A549 (cell line): ENCODE measurements around the gene NTM. TPM values are rescaled to one million over a fixed set of nuclear protein-coding genes. Genes with fewer than 3 reads are reported as not detected.

Experiments
- ATAC-seq, 2 experiments: fragments of 200-7000 bp in 1 of 2; fragments of >200 bp in 1 of 2; cut with Nextera tagmentation in 1 of 2; cut with Tn5 transposase in 1 of 2; 3 replicates each; pipeline versions ENCODE4 v1.8.0 to v1.9.1; 2018 to 2020; ENCODE audit warnings: mild to moderate bottlenecking in 1 of 2, moderate library complexity in 1 of 2
- CTCF ChIA-PET: fragments of 300-600 bp; sonication (Branson Sonifier 250); formaldehyde crosslinking; extraction: SDS; loops from one replicate; lab custom pipeline; 2021; ENCODE audit warnings: antibody characterized with exemption, inconsistent platforms; lab: Yijun Ruan, JAX
- POLR2A ChIA-PET: fragments of 350-600 bp; formaldehyde crosslinking; extraction: SDS; loops from one replicate; lab custom pipeline; 2021; ENCODE audit warnings: antibody characterized with exemption, inconsistent platforms; lab: Yijun Ruan, JAX
- DNase-seq, 2 experiments: peaks; one replicate each; pipeline versions ENCODE4 v3.0.0 to v3.0.0-alpha.2; 2011 to 2016; ENCODE audit warnings: low read depth in 1 of 2, low spot score in 1 of 2
- FAIRE-seq: peaks from 2 replicates; lab custom pipeline; 2011; peaks lifted over from hg19 to GRCh38; lab: Jason Lieb, UNC
- H3K27ac ChIP-seq, 2 experiments: fragments of >200 bp; sonication (Bioruptor Twin); formaldehyde crosslinking; 3 replicates each; pipeline ENCODE4 v1.5.1; 2016 to 2017
- H3K4me1 ChIP-seq: fragments of >200 bp; sonication (Bioruptor Twin); formaldehyde crosslinking; 3 replicates; pipeline ENCODE4 v1.6.1; 2016
- H3K4me2 ChIP-seq: fragments of >200 bp; sonication (Bioruptor Twin); formaldehyde crosslinking; 3 replicates; pipeline ENCODE4 v1.6.1; 2016
- H3K4me3 ChIP-seq: fragments of >200 bp; sonication (Bioruptor Twin); formaldehyde crosslinking; 3 replicates; pipeline ENCODE4 v1.5.1; 2016
- H3K9me3 ChIP-seq: fragments of >200 bp; sonication (Bioruptor Twin); formaldehyde crosslinking; 3 replicates; pipeline ENCODE4 v1.6.1; 2016
- CBX2 ChIP-seq: fragments of 200-600 bp; sonication (generic); IDR thresholded peaks from 2 replicates; pipeline ENCODE4 v1.6.1; 2016; ENCODE audit warnings: low read depth, mild to moderate bottlenecking, borderline replicate concordance
- CBX8 ChIP-seq: fragments of 200-600 bp; sonication (generic); IDR thresholded peaks from 2 replicates; pipeline ENCODE4 v1.6.1; 2016
- CTCF ChIP-seq: fragments of >200 bp; sonication (Bioruptor Twin); formaldehyde crosslinking; IDR thresholded peaks from 3 replicates; pipeline ENCODE4 v1.5.1; 2016
- E2F6 ChIP-seq: IDR thresholded peaks from 2 replicates; pipeline ENCODE4 v1.6.1; 2012; ENCODE audit warnings: low read depth, borderline replicate concordance
- EP300 ChIP-seq, 2 experiments: fragments of >200 bp; sonication (Bioruptor Twin); formaldehyde crosslinking; IDR thresholded peaks; 2 replicates in 1 of 2; 3 replicates in 1 of 2; pipeline ENCODE4 v1.6.1; 2016 to 2017
- HOXA7 ChIP-seq: fragments of 250-450 bp; sonication (Bioruptor Pico); IDR thresholded peaks from 2 replicates; pipeline ENCODE4 v1.5.0; 2020; ENCODE audit warnings: mild to moderate bottlenecking, moderate library complexity
- JUNB ChIP-seq: fragments of >200 bp; sonication (Bioruptor Twin); formaldehyde crosslinking; IDR thresholded peaks from 2 replicates; pipeline ENCODE4 v1.6.1; 2016
- KDM1A ChIP-seq: fragments of 200-600 bp; sonication (generic); IDR thresholded peaks from 2 replicates; pipeline ENCODE4 v1.6.1; 2016; ENCODE audit warnings: low read depth, mild to moderate bottlenecking
- MAZ ChIP-seq: fragments of 150-350 bp; IDR thresholded peaks from 2 replicates; pipeline ENCODE4 v1.6.1; 2014; ENCODE audit warnings: antibody characterized with exemption, low read depth, low read length, borderline replicate concordance
- NFE2L2 ChIP-seq: fragments of 150-350 bp; conservative IDR thresholded peaks from 2 replicates; pipeline ENCODE4 v1.6.1; 2014; ENCODE audit warnings: low read length
- POLR2AphosphoS2 ChIP-seq: conservative IDR thresholded peaks from 2 replicates; pipeline ENCODE4 v1.6.1; 2012; ENCODE audit warnings: low read length, improper control_type of control experiment, inconsistent platforms
- RCOR1 ChIP-seq: fragments of 150-350 bp; IDR thresholded peaks from 2 replicates; pipeline ENCODE4 v1.6.1; 2014; ENCODE audit warnings: antibody characterized with exemption, low read length, low read depth
- ZC3H11A ChIP-seq: fragments of 450-650 bp; IDR thresholded peaks from 2 replicates; pipeline ENCODE4 v1.6.1; 2014; ENCODE audit warnings: antibody characterized with exemption, mild to moderate bottlenecking
- ZFP36 ChIP-seq: fragments of 450-650 bp; IDR thresholded peaks from 2 replicates; pipeline ENCODE4 v1.6.1; 2014; ENCODE audit warnings: borderline replicate concordance; ENCODE audit not compliant: partially characterized antibody
- ZSCAN20 ChIP-seq: fragments of 250-450 bp; sonication (Bioruptor Pico); IDR thresholded peaks from 2 replicates; pipeline ENCODE4 v1.8.0; 2022; ENCODE audit warnings: mild to moderate bottlenecking, moderate library complexity
- WGBS: methylation state at CpG from one replicate; pipeline ENCODE4 v1.1.6; 2017; ENCODE audit errors: missing lambda C conversion rate; 5-methylcytosine and 5-hydroxymethylcytosine counted together
- polyA plus RNA-seq, 4 experiments: library from polyadenylated mRNA; depleted of rRNA in 3 of 4; stranded (reverse); fragments of >200 nt; fragmentation: RNase III in 1 of 4; extraction: RNeasy Plus Mini Kit Qiagen cat#74134 plus additional on column Dnase treatment in 1 of 4; gene quantifications; 2 replicates in 3 of 4; 3 replicates in 1 of 4; pipeline ENCODE4 v1.2.3, GENCODE V29; 2011 to 2017
- TF ChIP-seq, protein P1 (sequence below): IDR thresholded peaks from 2 replicates; pipeline ENCODE4 v1.6.1; 2012
- TF ChIP-seq, protein P2 (sequence below): fragments of 250-450 bp; sonication (Bioruptor Pico); IDR thresholded peaks from 2 replicates; pipeline ENCODE4 v1.5.0; 2021; ENCODE audit warnings: mild to moderate bottlenecking, moderate library complexity, borderline replicate concordance
- TF ChIP-seq, protein P3 (sequence below): fragments of 200-600 bp; sonication (generic); IDR thresholded peaks from 2 replicates; pipeline ENCODE4 v1.6.1; 2016; ENCODE audit warnings: antibody characterized with exemption, mild to moderate bottlenecking, moderate library complexity
- TF ChIP-seq, protein P4 (sequence below): fragments of 450-650 bp; IDR thresholded peaks from 2 replicates; pipeline ENCODE4 v1.6.1; 2014; ENCODE audit warnings: antibody characterized with exemption

The NTM gene
- polyA plus RNA-seq, 2 of the 4 experiments (the other 2 are of a cell fraction): not detected

DNA sequence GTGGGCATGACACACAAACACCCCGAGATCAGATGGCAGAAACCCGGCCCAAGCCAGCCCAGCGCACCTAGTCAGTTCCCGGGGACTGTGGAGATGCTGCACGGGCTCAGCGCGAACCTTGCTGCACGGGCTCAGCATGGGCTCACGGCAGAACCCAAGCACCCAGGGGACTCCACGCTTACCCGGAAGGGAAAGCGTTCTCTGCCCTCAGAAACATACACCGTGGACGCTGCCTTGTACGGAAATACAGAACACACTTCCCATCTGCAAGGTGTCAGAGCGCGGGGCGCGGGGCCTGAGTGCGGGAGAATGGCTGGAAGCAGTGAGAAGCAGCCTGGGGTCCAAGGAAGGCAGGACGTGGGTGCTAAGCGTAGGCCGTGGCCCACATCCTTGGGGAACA, 319.9 kb downstream of the NTM start:
- ATAC-seq (no peak), FAIRE-seq (no peak), DNase-seq (no peak)
- H3K4me3 ChIP-seq: no peak overlapping the region
- ChIA-PET CTCF (interaction anchor here (5.8 kb wide), 1 partner anchor 16 kb away, joined by 22 read pairs; no protein-coding TSS in a partner anchor), POLR2A (no interaction called here)
- H3K4me2 ChIP-seq: no peak overlapping the region
- WGBS: 71% methylated on average over 23 of the region's 23 CpGs
- no peaks in the 10 kb centered on the region for H3K9me3 ChIP-seq
- TF ChIP-seq EP300 (IDR thresholded peaks at IDR 0.05) (no peak), ZSCAN20 (CRISPR knock-in tag) (no peak), JUNB (no peak), CBX8 (no peak), MAZ (no peak), CBX2 (no peak), RCOR1 (no peak), KDM1A (no peak), HOXA7 (CRISPR knock-in tag) (no peak), E2F6 (no peak), ZC3H11A (no peak), ZFP36 (no peak), CTCF (no peak), POLR2AphosphoS2 (no peak)
- TF ChIP-seq, protein P1, sequence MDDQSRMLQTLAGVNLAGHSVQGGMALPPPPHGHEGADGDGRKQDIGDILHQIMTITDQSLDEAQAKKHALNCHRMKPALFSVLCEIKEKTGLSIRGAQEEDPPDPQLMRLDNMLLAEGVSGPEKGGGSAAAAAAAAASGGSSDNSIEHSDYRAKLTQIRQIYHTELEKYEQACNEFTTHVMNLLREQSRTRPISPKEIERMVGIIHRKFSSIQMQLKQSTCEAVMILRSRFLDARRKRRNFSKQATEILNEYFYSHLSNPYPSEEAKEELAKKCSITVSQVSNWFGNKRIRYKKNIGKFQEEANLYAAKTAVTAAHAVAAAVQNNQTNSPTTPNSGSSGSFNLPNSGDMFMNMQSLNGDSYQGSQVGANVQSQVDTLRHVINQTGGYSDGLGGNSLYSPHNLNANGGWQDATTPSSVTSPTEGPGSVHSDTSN: no peak
- TF ChIP-seq, protein P2, sequence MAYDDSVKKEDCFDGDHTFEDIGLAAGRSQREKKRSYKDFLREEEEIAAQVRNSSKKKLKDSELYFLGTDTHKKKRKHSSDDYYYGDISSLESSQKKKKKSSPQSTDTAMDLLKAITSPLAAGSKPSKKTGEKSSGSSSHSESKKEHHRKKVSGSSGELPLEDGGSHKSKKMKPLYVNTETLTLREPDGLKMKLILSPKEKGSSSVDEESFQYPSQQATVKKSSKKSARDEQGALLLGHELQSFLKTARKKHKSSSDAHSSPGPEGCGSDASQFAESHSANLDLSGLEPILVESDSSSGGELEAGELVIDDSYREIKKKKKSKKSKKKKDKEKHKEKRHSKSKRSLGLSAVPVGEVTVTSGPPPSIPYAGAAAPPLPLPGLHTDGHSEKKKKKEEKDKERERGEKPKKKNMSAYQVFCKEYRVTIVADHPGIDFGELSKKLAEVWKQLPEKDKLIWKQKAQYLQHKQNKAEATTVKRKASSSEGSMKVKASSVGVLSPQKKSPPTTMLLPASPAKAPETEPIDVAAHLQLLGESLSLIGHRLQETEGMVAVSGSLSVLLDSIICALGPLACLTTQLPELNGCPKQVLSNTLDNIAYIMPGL (CRISPR knock-in tag): no peak
- TF ChIP-seq, protein P3, sequence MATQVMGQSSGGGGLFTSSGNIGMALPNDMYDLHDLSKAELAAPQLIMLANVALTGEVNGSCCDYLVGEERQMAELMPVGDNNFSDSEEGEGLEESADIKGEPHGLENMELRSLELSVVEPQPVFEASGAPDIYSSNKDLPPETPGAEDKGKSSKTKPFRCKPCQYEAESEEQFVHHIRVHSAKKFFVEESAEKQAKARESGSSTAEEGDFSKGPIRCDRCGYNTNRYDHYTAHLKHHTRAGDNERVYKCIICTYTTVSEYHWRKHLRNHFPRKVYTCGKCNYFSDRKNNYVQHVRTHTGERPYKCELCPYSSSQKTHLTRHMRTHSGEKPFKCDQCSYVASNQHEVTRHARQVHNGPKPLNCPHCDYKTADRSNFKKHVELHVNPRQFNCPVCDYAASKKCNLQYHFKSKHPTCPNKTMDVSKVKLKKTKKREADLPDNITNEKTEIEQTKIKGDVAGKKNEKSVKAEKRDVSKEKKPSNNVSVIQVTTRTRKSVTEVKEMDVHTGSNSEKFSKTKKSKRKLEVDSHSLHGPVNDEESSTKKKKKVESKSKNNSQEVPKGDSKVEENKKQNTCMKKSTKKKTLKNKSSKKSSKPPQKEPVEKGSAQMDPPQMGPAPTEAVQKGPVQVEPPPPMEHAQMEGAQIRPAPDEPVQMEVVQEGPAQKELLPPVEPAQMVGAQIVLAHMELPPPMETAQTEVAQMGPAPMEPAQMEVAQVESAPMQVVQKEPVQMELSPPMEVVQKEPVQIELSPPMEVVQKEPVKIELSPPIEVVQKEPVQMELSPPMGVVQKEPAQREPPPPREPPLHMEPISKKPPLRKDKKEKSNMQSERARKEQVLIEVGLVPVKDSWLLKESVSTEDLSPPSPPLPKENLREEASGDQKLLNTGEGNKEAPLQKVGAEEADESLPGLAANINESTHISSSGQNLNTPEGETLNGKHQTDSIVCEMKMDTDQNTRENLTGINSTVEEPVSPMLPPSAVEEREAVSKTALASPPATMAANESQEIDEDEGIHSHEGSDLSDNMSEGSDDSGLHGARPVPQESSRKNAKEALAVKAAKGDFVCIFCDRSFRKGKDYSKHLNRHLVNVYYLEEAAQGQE: no peak
- no peaks in the 10 kb centered on the region for H3K4me1 ChIP-seq
- H3K27ac ChIP-seq: no peak overlapping the region

- ChIA-PET POLR2A (no interaction called here), CTCF (no interaction called here)
- Histone ChIP-seq H3K27ac (no peak overlapping the region), H3K4me3 (no peak overlapping the region), H3K4me1 (no peaks in the 10 kb centered on the region), H3K4me2 (no peak overlapping the region), H3K9me3 (no peaks in the 10 kb centered on the region)
- no peak for ATAC-seq
- 81% methylated on average over 10 of the region's 18 CpGs for WGBS
- no peak for FAIRE-seq
- TF ChIP-seq, protein P4, sequence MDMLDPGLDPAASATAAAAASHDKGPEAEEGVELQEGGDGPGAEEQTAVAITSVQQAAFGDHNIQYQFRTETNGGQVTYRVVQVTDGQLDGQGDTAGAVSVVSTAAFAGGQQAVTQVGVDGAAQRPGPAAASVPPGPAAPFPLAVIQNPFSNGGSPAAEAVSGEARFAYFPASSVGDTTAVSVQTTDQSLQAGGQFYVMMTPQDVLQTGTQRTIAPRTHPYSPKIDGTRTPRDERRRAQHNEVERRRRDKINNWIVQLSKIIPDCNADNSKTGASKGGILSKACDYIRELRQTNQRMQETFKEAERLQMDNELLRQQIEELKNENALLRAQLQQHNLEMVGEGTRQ: no peak
- TF ChIP-seq POLR2AphosphoS2 (no peak), NFE2L2 (no peak)
- no peak for DNase-seq
Measured at GRCh38 chr11:131690776-131691175, 320.4 kb downstream of the NTM start.
